ENCODE data around the gene HSDL2.
"Not testable (repeated sequence)": the region's sequence is repeated elsewhere in the genome, so short reads cannot be mapped to it uniquely, and the experiment has no call there.

The HSDL2 gene

GRCh38 chr9:112408819-112409218 is 28.9 kb downstream of the HSDL2 start:
- H3K9me2 ChIP-seq (replicated peaks; ENCODE audit: low read depth, low read length): no peaks in the 10 kb centered on the region
- H3K9ac ChIP-seq (ENCODE audit: low read depth, low read length, poor library complexity, severe bottlenecking): no peak overlapping the region
- H3K36me3 ChIP-seq (ENCODE audit: insufficient read depth, low read length): peaks cover 5% of the 10 kb centered on the region; the same call in 1 of the 2 replicates
- H3K4me1 ChIP-seq (ENCODE audit: insufficient read depth, low read length, poor library complexity, severe bottlenecking): no peaks in the 10 kb centered on the region
- no peaks in the 10 kb centered on the region for H3K27me3 ChIP-seq (ENCODE audit: insufficient read depth, low read length, poor library complexity, severe bottlenecking)
- no peaks in the 10 kb centered on the region for H3K79me2 ChIP-seq (ENCODE audit: insufficient read depth, low read length)
- no peaks in the 10 kb centered on the region for H4K20me1 ChIP-seq (ENCODE audit: insufficient read depth, low read length, poor library complexity, severe bottlenecking)
- no peak overlapping the region for H3K4me2 ChIP-seq (ENCODE audit: low read depth, low read length, poor library complexity, severe bottlenecking)
- H3K4me3 ChIP-seq (ENCODE audit: low read length, poor library complexity, severe bottlenecking): no peak overlapping the region
- no peaks in the 10 kb centered on the region for H3K9me3 ChIP-seq (ENCODE audit: insufficient read depth, low read depth, low read length)
- TF ChIP-seq CTCF (conservative IDR thresholded peaks at IDR 0.05; ENCODE audit: low read length) (no peak), EZH2phosphoT487 (IDR thresholded peaks at IDR 0.05; ENCODE audit: borderline replicate concordance) (no peak)
- H3F3A ChIP-seq (ENCODE audit: low read depth): no peaks in the 10 kb centered on the region
- no peak overlapping the region for H2AFZ ChIP-seq (ENCODE audit: low read length)

GRCh38 chr9:112409758-112410157 is 29.9 kb downstream of the HSDL2 start:
- no peaks in the 10 kb centered on the region for H3K9me2 ChIP-seq (replicated peaks; ENCODE audit: low read depth, low read length)
- H3K9me3 ChIP-seq (ENCODE audit: insufficient read depth, low read depth, low read length): no peaks in the 10 kb centered on the region
- H3K36me3 ChIP-seq (ENCODE audit: insufficient read depth, low read length): peaks cover 5% of the 10 kb centered on the region; the same call in 1 of the 2 replicates
- H2AFZ ChIP-seq (ENCODE audit: low read length): no peak overlapping the region
- no peak overlapping the region for H3K9ac ChIP-seq (ENCODE audit: low read depth, low read length, poor library complexity, severe bottlenecking)
- no peaks in the 10 kb centered on the region for H3F3A ChIP-seq (ENCODE audit: low read depth)
- H3K4me2 ChIP-seq (ENCODE audit: low read depth, low read length, poor library complexity, severe bottlenecking): no peak overlapping the region
- no peaks in the 10 kb centered on the region for H4K20me1 ChIP-seq (ENCODE audit: insufficient read depth, low read length, poor library complexity, severe bottlenecking)
- no peak overlapping the region for H3K4me3 ChIP-seq (ENCODE audit: low read length, poor library complexity, severe bottlenecking)
- no peaks in the 10 kb centered on the region for H3K79me2 ChIP-seq (ENCODE audit: insufficient read depth, low read length)
- TF ChIP-seq EZH2phosphoT487 (IDR thresholded peaks at IDR 0.05; ENCODE audit: borderline replicate concordance): no peak
- no peak for TF ChIP-seq CTCF (conservative IDR thresholded peaks at IDR 0.05; ENCODE audit: low read length)
- no peaks in the 10 kb centered on the region for H3K4me1 ChIP-seq (ENCODE audit: insufficient read depth, low read length, poor library complexity, severe bottlenecking)
- no peaks in the 10 kb centered on the region for H3K27me3 ChIP-seq (ENCODE audit: insufficient read depth, low read length, poor library complexity, severe bottlenecking)

GRCh38 chr9:112411626-112412027 is 31.7 kb downstream of the HSDL2 start:
- H3K27me3 ChIP-seq (ENCODE audit: insufficient read depth, low read length, poor library complexity, severe bottlenecking): no peaks in the 10 kb centered on the region
- H3K4me1 ChIP-seq (ENCODE audit: insufficient read depth, low read length, poor library complexity, severe bottlenecking): no peaks in the 10 kb centered on the region
- H2AFZ ChIP-seq (ENCODE audit: low read length): no peak overlapping the region
- no peak overlapping the region for H3K9ac ChIP-seq (ENCODE audit: low read depth, low read length, poor library complexity, severe bottlenecking)
- no peak overlapping the region for H3K4me3 ChIP-seq (ENCODE audit: low read length, poor library complexity, severe bottlenecking)
- H4K20me1 ChIP-seq (ENCODE audit: insufficient read depth, low read length, poor library complexity, severe bottlenecking): no peaks in the 10 kb centered on the region
- H3K36me3 ChIP-seq (ENCODE audit: insufficient read depth, low read length): peaks cover 5% of the 10 kb centered on the region; the same call in 1 of the 2 replicates
- no peak for TF ChIP-seq CTCF (conservative IDR thresholded peaks at IDR 0.05; ENCODE audit: low read length)
- no peak for TF ChIP-seq EZH2phosphoT487 (IDR thresholded peaks at IDR 0.05; ENCODE audit: borderline replicate concordance)
- no peaks in the 10 kb centered on the region for H3F3A ChIP-seq (ENCODE audit: low read depth)
- H3K79me2 ChIP-seq (ENCODE audit: insufficient read depth, low read length): no peaks in the 10 kb centered on the region
- no peaks in the 10 kb centered on the region for H3K9me3 ChIP-seq (ENCODE audit: insufficient read depth, low read depth, low read length)
- no peak overlapping the region for H3K4me2 ChIP-seq (ENCODE audit: low read depth, low read length, poor library complexity, severe bottlenecking)
- no peaks in the 10 kb centered on the region for H3K9me2 ChIP-seq (replicated peaks; ENCODE audit: low read depth, low read length)

GRCh38 chr9:112413728-112414127 is 33.8 kb downstream of the HSDL2 start:
- not testable (repeated sequence) for H3K36me3 ChIP-seq (ENCODE audit: insufficient read depth, low read length); H4K20me1 ChIP-seq (ENCODE audit: insufficient read depth, low read length, poor library complexity, severe bottlenecking); H3K9ac ChIP-seq (ENCODE audit: low read depth, low read length, poor library complexity, severe bottlenecking); H3K4me2 ChIP-seq (ENCODE audit: low read depth, low read length, poor library complexity, severe bottlenecking); H3K4me3 ChIP-seq (ENCODE audit: low read length, poor library complexity, severe bottlenecking); H3K79me2 ChIP-seq (ENCODE audit: insufficient read depth, low read length); H3F3A ChIP-seq (ENCODE audit: low read depth); H2AFZ ChIP-seq (ENCODE audit: low read length); H3K27me3 ChIP-seq (ENCODE audit: insufficient read depth, low read length, poor library complexity, severe bottlenecking); H3K9me2 ChIP-seq (replicated peaks; ENCODE audit: low read depth, low read length); H3K4me1 ChIP-seq (ENCODE audit: insufficient read depth, low read length, poor library complexity, severe bottlenecking); H3K9me3 ChIP-seq (ENCODE audit: insufficient read depth, low read depth, low read length)

Measured in Loucy (cell line).